GM04503 (cell line): ENCODE data around the gene MBD3L2B.

ENCODE experiments used
- DNase-seq: peaks from one replicate; pipeline ENCODE4 v3.0.0-alpha.2; 2012; ENCODE audit warnings: low read depth

Gene MBD3L2B

GRCh38 chr19:7010722-7011593, 10.3 kb downstream of the MBD3L2B start:
- no peak for DNase-seq

- DNase-seq = no peak
Measured at GRCh38 chr19:7007859-7008258, 13.4 kb downstream of the MBD3L2B start.

- no peak for DNase-seq
Measured at GRCh38 chr19:7006135-7006704, 15.0 kb downstream of the MBD3L2B start.

- no peak for DNase-seq
Measured at GRCh38 chr19:7004313-7004931, 16.8 kb downstream of the MBD3L2B start.

- DNase-seq = no peak
Measured at GRCh38 chr19:7000816-7001215, 20.4 kb downstream of the MBD3L2B start.

- DNase-seq = no peak
Measured at GRCh38 chr19:7000333-7000732, 20.9 kb downstream of the MBD3L2B start.

- no peak for DNase-seq
Measured at GRCh38 chr19:6999933-7000332, 21.3 kb downstream of the MBD3L2B start.

- no peak for DNase-seq
Measured at GRCh38 chr19:6997679-6998445, 23.4 kb downstream of the MBD3L2B start.

- no peak for DNase-seq
Measured at GRCh38 chr19:6996810-6997209, 24.4 kb downstream of the MBD3L2B start.

GRCh38 chr19:6995054-6995453, 26.2 kb downstream of the MBD3L2B start:
- no peak for DNase-seq

- no peak for DNase-seq
Measured at GRCh38 chr19:6988257-6988656, 33.0 kb downstream of the MBD3L2B start.

- no peak for DNase-seq
Measured at GRCh38 chr19:6987850-6988249, 33.4 kb downstream of the MBD3L2B start.

- DNase-seq = no peak
Measured at GRCh38 chr19:6983448-6983847, 37.8 kb downstream of the MBD3L2B start.

- no peak for DNase-seq
Measured at GRCh38 chr19:6979399-6979798, 41.8 kb downstream of the MBD3L2B start.

GRCh38 chr19:6976197-6976596, 45.0 kb downstream of the MBD3L2B start:
- no peak for DNase-seq

- peak; percentile 1 for DNase-seq
Measured at GRCh38 chr19:6971366-6971765, 49.9 kb downstream of the MBD3L2B start.

- DNase-seq = no peak
Measured at GRCh38 chr19:6970443-6970842, 50.8 kb downstream of the MBD3L2B start.

- no peak for DNase-seq
Measured at GRCh38 chr19:6970021-6970420, 51.2 kb downstream of the MBD3L2B start.

GRCh38 chr19:6969490-6969889, 51.7 kb downstream of the MBD3L2B start:
- DNase-seq = no peak
